ENCODE measurements around the gene BRINP3.
"Not testable (repeated sequence)": the region's sequence is repeated elsewhere in the genome, so short reads cannot be mapped to it uniquely, and the experiment has no call there.

BRINP3 gene

GRCh38 chr1:190129366-190129765, 348.3 kb downstream of the BRINP3 start:
- POLR2A ChIA-PET (ENCODE audit: low non-redundant PET) = no interaction called here
- no peak for TF ChIP-seq CTCF (conservative IDR thresholded peaks at IDR 0.05; ENCODE audit: low read depth)
- CTCF ChIA-PET = interaction anchor here (0.6 kb wide), 1 partner anchor 396 kb away, joined by 3 read pairs; no protein-coding TSS in a partner anchor
- no peak overlapping the region for H3K27ac ChIP-seq
- no peak for DNase-seq (ENCODE audit: low spot score)

GRCh38 chr1:190126728-190127127, 350.9 kb downstream of the BRINP3 start:
- no peak for TF ChIP-seq CTCF (conservative IDR thresholded peaks at IDR 0.05; ENCODE audit: low read depth)
- no peak for DNase-seq (ENCODE audit: low spot score)
- CTCF ChIA-PET = no interaction called here
- H3K27ac ChIP-seq = no peak overlapping the region
- POLR2A ChIA-PET (ENCODE audit: low non-redundant PET) = no interaction called here

- TF ChIP-seq CTCF (conservative IDR thresholded peaks at IDR 0.05; ENCODE audit: low read depth) = no peak
- POLR2A ChIA-PET (ENCODE audit: low non-redundant PET) = no interaction called here
- CTCF ChIA-PET = no interaction called here
- no peak for DNase-seq (ENCODE audit: low spot score)
- no peak overlapping the region for H3K27ac ChIP-seq
Observed at GRCh38 chr1:190124068-190124467, 353.6 kb downstream of the BRINP3 start.

GRCh38 chr1:190120564-190120963, 357.1 kb downstream of the BRINP3 start:
- DNase-seq (ENCODE audit: low spot score); POLR2A ChIA-PET (ENCODE audit: low non-redundant PET); CTCF ChIA-PET; H3K27ac ChIP-seq: not testable (repeated sequence)

GRCh38 chr1:190119683-190120082, 358.0 kb downstream of the BRINP3 start:
- no peak for TF ChIP-seq CTCF (conservative IDR thresholded peaks at IDR 0.05; ENCODE audit: low read depth)
- DNase-seq (ENCODE audit: low spot score) = no peak
- ChIA-PET POLR2A (ENCODE audit: low non-redundant PET) (no interaction called here), CTCF (interaction anchor here (0.6 kb wide), 1 partner anchor 332 kb away, joined by 3 read pairs; no protein-coding TSS in a partner anchor)
- no peak overlapping the region for H3K27ac ChIP-seq

- no peak for DNase-seq (ENCODE audit: low spot score)
- no peak for TF ChIP-seq CTCF (conservative IDR thresholded peaks at IDR 0.05; ENCODE audit: low read depth)
- POLR2A ChIA-PET (ENCODE audit: low non-redundant PET) = no interaction called here
- CTCF ChIA-PET = no interaction called here
- no peak overlapping the region for H3K27ac ChIP-seq
Observed at GRCh38 chr1:190116921-190117320, 360.7 kb downstream of the BRINP3 start.

GRCh38 chr1:190104961-190105360, 372.7 kb downstream of the BRINP3 start:
- no peak for TF ChIP-seq CTCF (conservative IDR thresholded peaks at IDR 0.05; ENCODE audit: low read depth)
- no peak for DNase-seq (ENCODE audit: low spot score)
- ChIA-PET POLR2A (ENCODE audit: low non-redundant PET) (no interaction called here), CTCF (interaction anchor here (0.6 to 0.9 kb wide), 2 partner anchors 255 to 782 kb away, joined by 3 to 4 read pairs; no protein-coding TSS in a partner anchor)
- H3K27ac ChIP-seq = no peak overlapping the region
